Liver (tissue), 9 donors: ENCODE data around the gene GIGYF1. TPM values are rescaled to one million over a fixed set of nuclear protein-coding genes. Genes with fewer than 3 reads are reported as not detected.

Source experiments
- DNase-seq: peaks from one replicate; pipeline ENCODE4 v3.0.0-alpha.2; 2017; ENCODE audit warnings: low spot score
- H3K27ac ChIP-seq, 2 donors: one replicate each; pipeline ENCODE4 v1.7.0; 2013; ENCODE audit warnings: inconsistent platforms in 2 of 2, low read length in 2 of 2, control low read depth in 1 of 2, low read depth in 1 of 2, mild to moderate bottlenecking in 1 of 2
- H3K27me3 ChIP-seq, 4 donors: one replicate each; pipeline versions ENCODE4 v1.6.1 to v1.7.0; 2013; ENCODE audit warnings: low read length in 3 of 4, inconsistent platforms in 1 of 4, mild to moderate bottlenecking in 1 of 4, moderate library complexity in 1 of 4; ENCODE audit not compliant: control insufficient read depth in 4 of 4, insufficient read depth in 4 of 4
- H3K36me3 ChIP-seq, 4 donors: one replicate each; pipeline versions ENCODE4 v1.6.1 to v1.7.0; 2013; ENCODE audit warnings: low read length in 3 of 4, mild to moderate bottlenecking in 3 of 4, low read depth in 1 of 4, moderate library complexity in 1 of 4; ENCODE audit not compliant: control insufficient read depth in 4 of 4, insufficient read depth in 3 of 4
- H3K4me1 ChIP-seq, 4 donors: one replicate each; pipeline versions ENCODE4 v1.6.1 to v1.7.0; 2013; ENCODE audit warnings: low read length in 3 of 4, mild to moderate bottlenecking in 3 of 4, moderate library complexity in 1 of 4; ENCODE audit not compliant: control insufficient read depth in 4 of 4, insufficient read depth in 4 of 4
- H3K4me3 ChIP-seq, 3 donors: one replicate each; pipeline versions ENCODE4 v1.6.1 to v1.7.0; 2013; ENCODE audit warnings: low read length in 3 of 3, control low read depth in 1 of 3, low read depth in 1 of 3, mild to moderate bottlenecking in 1 of 3
- H3K9ac ChIP-seq, 2 donors: one replicate each; pipeline ENCODE4 v1.7.0; 2013; ENCODE audit warnings: low read length in 2 of 2, mild to moderate bottlenecking in 2 of 2, moderate library complexity in 2 of 2, control low read depth in 1 of 2, low read depth in 1 of 2
- H3K9me3 ChIP-seq, 4 donors: one replicate each; pipeline versions ENCODE4 v1.6.1 to v1.7.0; 2013; ENCODE audit warnings: low read length in 3 of 4; ENCODE audit not compliant: control insufficient read depth in 4 of 4
- EGR1 ChIP-seq, 2 donors: IDR thresholded peaks; 2 replicates each; pipeline ENCODE4 v1.6.1; 2016 to 2018; ENCODE audit warnings: antibody characterized with exemption in 2 of 2, low read depth in 2 of 2
- FOXA1 ChIP-seq: IDR thresholded peaks from 2 replicates; pipeline ENCODE4 v1.6.1; 2016; ENCODE audit warnings: antibody characterized with exemption
- FOXA2 ChIP-seq: IDR thresholded peaks from 2 replicates; pipeline ENCODE4 v1.6.1; 2016; ENCODE audit warnings: antibody characterized with exemption
- GABPA ChIP-seq, 2 donors: IDR thresholded peaks in 1 of 2; conservative IDR thresholded peaks in 1 of 2; 2 replicates each; pipeline ENCODE4 v1.6.1; 2016; ENCODE audit warnings: antibody characterized with exemption in 2 of 2, mild to moderate bottlenecking in 1 of 2, moderate library complexity in 1 of 2
- HNF4A ChIP-seq, 2 donors: conservative IDR thresholded peaks; 2 replicates each; pipeline ENCODE4 v1.6.1; 2016; ENCODE audit warnings: antibody characterized with exemption in 2 of 2, mild to moderate bottlenecking in 2 of 2
- HNF4G ChIP-seq: IDR thresholded peaks from 2 replicates; pipeline ENCODE4 v1.6.1; 2016; ENCODE audit warnings: antibody characterized with exemption
- JUND ChIP-seq, 2 donors: IDR thresholded peaks; 2 replicates each; pipeline ENCODE4 v1.6.1; 2016; ENCODE audit warnings: antibody characterized with exemption in 2 of 2
- MAX ChIP-seq: IDR thresholded peaks from 2 replicates; pipeline ENCODE4 v1.6.1; 2016; ENCODE audit warnings: antibody characterized with exemption
- NR2F2 ChIP-seq: IDR thresholded peaks from 2 replicates; pipeline ENCODE4 v1.6.1; 2016; ENCODE audit warnings: antibody characterized with exemption
- RAD21 ChIP-seq, 2 donors: IDR thresholded peaks; 2 replicates each; pipeline ENCODE4 v1.6.1; 2016; ENCODE audit warnings: antibody characterized with exemption in 2 of 2, mild to moderate bottlenecking in 2 of 2
- TAF1 ChIP-seq: conservative IDR thresholded peaks from 2 replicates; pipeline ENCODE4 v1.6.1; 2016; ENCODE audit warnings: antibody characterized with exemption, mild to moderate bottlenecking
- YY1 ChIP-seq: IDR thresholded peaks from 2 replicates; pipeline ENCODE4 v1.6.1; 2016; ENCODE audit warnings: antibody characterized with exemption, mild to moderate bottlenecking
- ZBTB33 ChIP-seq: IDR thresholded peaks from 2 replicates; pipeline ENCODE4 v1.6.1; 2016; ENCODE audit warnings: antibody characterized with exemption
- WGBS: extraction: QIAGEN DNeasy Blood & Tissue Kit; methylation state at CpG from one replicate; pipeline ENCODE4 v1.1.7; 2013; 5-methylcytosine and 5-hydroxymethylcytosine counted together
- polyA plus RNA-seq, 2 donors: library from polyadenylated mRNA; stranded (reverse) in 1 of 2; unstranded in 1 of 2; fragments of 200-250 nt in 1 of 2; fragments of >200 nt in 1 of 2; fragmentation: Nextera tagmentation in 1 of 2; extraction: Ambion mirVana in 1 of 2; gene quantifications; one replicate each; pipeline versions ENCODE4 v1.2.1 to v1.2.3, GENCODE V29; 2013 to 2015
- total RNA-seq, 2 donors: library from RNA; depleted of rRNA; stranded (reverse); fragments of >200 nt; gene quantifications; one replicate each; pipeline ENCODE4 v1.2.3, GENCODE V29; 2014
- TF ChIP-seq, protein P1 (sequence below): IDR thresholded peaks from 2 replicates; pipeline ENCODE4 v1.6.1; 2016; ENCODE audit warnings: antibody characterized with exemption, mild to moderate bottlenecking
- TF ChIP-seq, protein P2 (sequence below): fragments of 150-350 bp; IDR thresholded peaks from 2 replicates; pipeline ENCODE4 v1.5.1; 2017; ENCODE audit warnings: improper control_type of control experiment, low read depth, low read length; ENCODE audit not compliant: missing input control
- donor health status: healthy.
- donor health status: healthy.
- donor health status: healthy.
- donor health status: healthy.
- donor health status: healthy.

The GIGYF1 gene
- total and polyA plus RNA-seq, 4 donors = 6.8 to 12.7 (median 10.1) TPM

GRCh38 chr7:100689230-100690135 lies 4.6 kb downstream of the GIGYF1 start:
- H3K4me1 ChIP-seq = peaks cover 7 to 34% (median 21%) of the 10 kb centered on the region in 4 donors

GRCh38 chr7:100688326-100688860 lies 5.7 kb downstream of the GIGYF1 start:
- Histone ChIP-seq H3K4me1 (peaks cover 7 to 34% (median 21%) of the 10 kb centered on the region in 4 donors), H3K4me3 (no peak overlapping the region), H3K27ac (no peak overlapping the region), H3K27me3 (no peaks in the 10 kb centered on the region), H3K9ac (no peak overlapping the region), H3K36me3 (peaks cover 0 to 35% (median 29%) of the 10 kb centered on the region in 4 donors), H3K9me3 (no peaks in the 10 kb centered on the region)
- 89% methylated on average over 16 of the region's 16 CpGs for WGBS
- no peak for DNase-seq
- TF ChIP-seq FOXA2 (no peak), JUND (IDR thresholded peaks at IDR 0.05) (no peak), YY1 (no peak), MAX (no peak), HNF4A (conservative IDR thresholded peaks at IDR 0.05) (no peak), TAF1 (no peak), ZBTB33 (no peak), GABPA (IDR thresholded peaks at IDR 0.05 in 1 of 2, conservative IDR thresholded peaks at IDR 0.05 in 1 of 2) (no peak)
- TF ChIP-seq, protein P1, sequence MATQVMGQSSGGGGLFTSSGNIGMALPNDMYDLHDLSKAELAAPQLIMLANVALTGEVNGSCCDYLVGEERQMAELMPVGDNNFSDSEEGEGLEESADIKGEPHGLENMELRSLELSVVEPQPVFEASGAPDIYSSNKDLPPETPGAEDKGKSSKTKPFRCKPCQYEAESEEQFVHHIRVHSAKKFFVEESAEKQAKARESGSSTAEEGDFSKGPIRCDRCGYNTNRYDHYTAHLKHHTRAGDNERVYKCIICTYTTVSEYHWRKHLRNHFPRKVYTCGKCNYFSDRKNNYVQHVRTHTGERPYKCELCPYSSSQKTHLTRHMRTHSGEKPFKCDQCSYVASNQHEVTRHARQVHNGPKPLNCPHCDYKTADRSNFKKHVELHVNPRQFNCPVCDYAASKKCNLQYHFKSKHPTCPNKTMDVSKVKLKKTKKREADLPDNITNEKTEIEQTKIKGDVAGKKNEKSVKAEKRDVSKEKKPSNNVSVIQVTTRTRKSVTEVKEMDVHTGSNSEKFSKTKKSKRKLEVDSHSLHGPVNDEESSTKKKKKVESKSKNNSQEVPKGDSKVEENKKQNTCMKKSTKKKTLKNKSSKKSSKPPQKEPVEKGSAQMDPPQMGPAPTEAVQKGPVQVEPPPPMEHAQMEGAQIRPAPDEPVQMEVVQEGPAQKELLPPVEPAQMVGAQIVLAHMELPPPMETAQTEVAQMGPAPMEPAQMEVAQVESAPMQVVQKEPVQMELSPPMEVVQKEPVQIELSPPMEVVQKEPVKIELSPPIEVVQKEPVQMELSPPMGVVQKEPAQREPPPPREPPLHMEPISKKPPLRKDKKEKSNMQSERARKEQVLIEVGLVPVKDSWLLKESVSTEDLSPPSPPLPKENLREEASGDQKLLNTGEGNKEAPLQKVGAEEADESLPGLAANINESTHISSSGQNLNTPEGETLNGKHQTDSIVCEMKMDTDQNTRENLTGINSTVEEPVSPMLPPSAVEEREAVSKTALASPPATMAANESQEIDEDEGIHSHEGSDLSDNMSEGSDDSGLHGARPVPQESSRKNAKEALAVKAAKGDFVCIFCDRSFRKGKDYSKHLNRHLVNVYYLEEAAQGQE = no peak
- TF ChIP-seq, protein P2, sequence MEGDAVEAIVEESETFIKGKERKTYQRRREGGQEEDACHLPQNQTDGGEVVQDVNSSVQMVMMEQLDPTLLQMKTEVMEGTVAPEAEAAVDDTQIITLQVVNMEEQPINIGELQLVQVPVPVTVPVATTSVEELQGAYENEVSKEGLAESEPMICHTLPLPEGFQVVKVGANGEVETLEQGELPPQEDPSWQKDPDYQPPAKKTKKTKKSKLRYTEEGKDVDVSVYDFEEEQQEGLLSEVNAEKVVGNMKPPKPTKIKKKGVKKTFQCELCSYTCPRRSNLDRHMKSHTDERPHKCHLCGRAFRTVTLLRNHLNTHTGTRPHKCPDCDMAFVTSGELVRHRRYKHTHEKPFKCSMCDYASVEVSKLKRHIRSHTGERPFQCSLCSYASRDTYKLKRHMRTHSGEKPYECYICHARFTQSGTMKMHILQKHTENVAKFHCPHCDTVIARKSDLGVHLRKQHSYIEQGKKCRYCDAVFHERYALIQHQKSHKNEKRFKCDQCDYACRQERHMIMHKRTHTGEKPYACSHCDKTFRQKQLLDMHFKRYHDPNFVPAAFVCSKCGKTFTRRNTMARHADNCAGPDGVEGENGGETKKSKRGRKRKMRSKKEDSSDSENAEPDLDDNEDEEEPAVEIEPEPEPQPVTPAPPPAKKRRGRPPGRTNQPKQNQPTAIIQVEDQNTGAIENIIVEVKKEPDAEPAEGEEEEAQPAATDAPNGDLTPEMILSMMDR = no peak

More at GRCh38 chr7:100689230-100690135, 4.6 kb downstream of the GIGYF1 start:
- H3K27me3 ChIP-seq = no peaks in the 10 kb centered on the region
- TF ChIP-seq, protein P2 = no peak
- TF ChIP-seq RAD21 (IDR thresholded peaks at IDR 0.05) (no peak), NR2F2 (no peak), EGR1 (IDR thresholded peaks at IDR 0.05; ENCODE audit: low read depth in 2 of 2) (no peak), JUND (IDR thresholded peaks at IDR 0.05) (no peak), HNF4G (no peak), FOXA1 (no peak), FOXA2 (no peak), YY1 (no peak), ZBTB33 (no peak)
- no peak overlapping the region for H3K27ac ChIP-seq
- WGBS = 90% methylated on average over 18 of the region's 18 CpGs
- no peaks in the 10 kb centered on the region for H3K9me3 ChIP-seq
- no peak overlapping the region for H3K9ac ChIP-seq
- DNase-seq = no peak
- H3K4me3 ChIP-seq = no peak overlapping the region
- H3K36me3 ChIP-seq = peaks cover 0 to 30% (median 22%) of the 10 kb centered on the region in 4 donors
